AG10803 (cell line): ENCODE data around the gene SPATS1.
"Not testable (repeated sequence)": the region's sequence is repeated elsewhere in the genome, so short reads cannot be mapped to it uniquely, and the experiment has no call there.

ENCODE experiments used
- DNase-seq: peaks from one replicate; pipeline ENCODE4 v3.0.0; 2010; ENCODE audit warnings: low read depth
- H3K4me3 ChIP-seq: 2 replicates; pipeline ENCODE4 v1.5.1; 2011; ENCODE audit warnings: mild to moderate bottlenecking, low read length, control low read depth
- TF ChIP-seq, protein P1 (sequence below): conservative IDR thresholded peaks from 2 replicates; pipeline ENCODE4 v1.5.1; 2011; ENCODE audit warnings: mild to moderate bottlenecking, low read length, control low read depth, inconsistent platforms

SPATS1 gene

DNA sequence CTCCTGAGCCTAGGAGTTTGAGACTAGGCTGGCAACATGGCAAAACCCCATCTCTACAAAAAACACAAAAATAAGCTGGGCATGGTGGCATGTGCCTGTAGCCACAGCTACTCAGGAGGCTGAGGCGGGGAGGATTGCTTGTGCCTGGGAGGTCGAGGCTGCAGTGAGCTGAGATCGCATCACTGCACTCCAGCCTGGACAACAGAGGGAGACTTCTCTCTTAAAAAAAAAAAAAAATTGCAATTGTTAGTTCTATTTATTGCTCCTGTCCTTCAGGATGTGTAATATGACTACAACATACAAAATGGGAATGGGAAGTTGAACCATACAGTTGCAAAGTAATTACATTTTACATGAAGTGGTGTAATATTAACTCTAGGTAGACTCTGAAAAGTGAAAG is 21.2 kb upstream of the SPATS1 start:
- TF ChIP-seq, protein P1, sequence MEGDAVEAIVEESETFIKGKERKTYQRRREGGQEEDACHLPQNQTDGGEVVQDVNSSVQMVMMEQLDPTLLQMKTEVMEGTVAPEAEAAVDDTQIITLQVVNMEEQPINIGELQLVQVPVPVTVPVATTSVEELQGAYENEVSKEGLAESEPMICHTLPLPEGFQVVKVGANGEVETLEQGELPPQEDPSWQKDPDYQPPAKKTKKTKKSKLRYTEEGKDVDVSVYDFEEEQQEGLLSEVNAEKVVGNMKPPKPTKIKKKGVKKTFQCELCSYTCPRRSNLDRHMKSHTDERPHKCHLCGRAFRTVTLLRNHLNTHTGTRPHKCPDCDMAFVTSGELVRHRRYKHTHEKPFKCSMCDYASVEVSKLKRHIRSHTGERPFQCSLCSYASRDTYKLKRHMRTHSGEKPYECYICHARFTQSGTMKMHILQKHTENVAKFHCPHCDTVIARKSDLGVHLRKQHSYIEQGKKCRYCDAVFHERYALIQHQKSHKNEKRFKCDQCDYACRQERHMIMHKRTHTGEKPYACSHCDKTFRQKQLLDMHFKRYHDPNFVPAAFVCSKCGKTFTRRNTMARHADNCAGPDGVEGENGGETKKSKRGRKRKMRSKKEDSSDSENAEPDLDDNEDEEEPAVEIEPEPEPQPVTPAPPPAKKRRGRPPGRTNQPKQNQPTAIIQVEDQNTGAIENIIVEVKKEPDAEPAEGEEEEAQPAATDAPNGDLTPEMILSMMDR, result no peak
- no peak overlapping the region for H3K4me3 ChIP-seq
- no peak for DNase-seq

DNA sequence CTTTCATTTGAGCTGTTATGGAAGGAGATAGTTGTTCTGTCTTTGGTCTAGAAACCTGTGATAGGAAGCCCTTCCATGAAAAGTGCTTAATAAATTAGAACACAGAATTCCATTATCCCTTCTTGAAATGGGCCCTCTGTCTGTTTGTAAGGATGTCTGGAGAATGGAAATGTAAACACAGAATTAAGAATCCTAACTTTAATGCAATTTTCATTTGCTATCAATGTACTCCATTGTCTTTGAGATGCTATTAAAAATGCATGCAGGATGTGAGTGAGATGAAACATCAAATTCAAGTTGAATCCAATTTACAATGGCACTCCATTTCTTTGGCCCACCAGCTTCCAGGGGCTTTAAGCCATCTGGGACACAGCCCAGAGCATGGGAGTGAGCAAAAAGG is 15.4 kb upstream of the SPATS1 start:
- TF ChIP-seq, protein P1, result no peak
- no peak for DNase-seq
- no peak overlapping the region for H3K4me3 ChIP-seq

DNA sequence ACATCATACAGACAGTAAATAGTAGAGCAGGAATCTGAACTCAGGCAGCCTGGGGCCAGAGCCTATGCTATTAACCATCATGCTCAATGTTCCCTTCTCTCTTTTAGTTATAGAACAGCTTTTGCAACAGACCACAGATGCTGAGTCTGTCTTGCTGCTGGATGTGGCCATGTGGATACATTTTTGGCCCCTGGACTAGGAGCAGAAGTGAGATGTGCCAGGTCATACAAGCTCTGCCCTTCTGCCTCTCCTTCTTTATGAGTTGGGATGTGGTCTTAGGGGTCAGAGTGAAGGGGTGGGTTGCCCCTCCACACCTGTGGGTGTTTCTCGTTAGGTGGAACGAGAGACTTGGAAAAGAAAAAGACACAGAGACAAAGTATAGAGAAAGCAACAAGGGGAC is 14.7 kb upstream of the SPATS1 start:
- H3K4me3 ChIP-seq, result no peak overlapping the region
- no peak for DNase-seq
- TF ChIP-seq, protein P1, result no peak

DNA sequence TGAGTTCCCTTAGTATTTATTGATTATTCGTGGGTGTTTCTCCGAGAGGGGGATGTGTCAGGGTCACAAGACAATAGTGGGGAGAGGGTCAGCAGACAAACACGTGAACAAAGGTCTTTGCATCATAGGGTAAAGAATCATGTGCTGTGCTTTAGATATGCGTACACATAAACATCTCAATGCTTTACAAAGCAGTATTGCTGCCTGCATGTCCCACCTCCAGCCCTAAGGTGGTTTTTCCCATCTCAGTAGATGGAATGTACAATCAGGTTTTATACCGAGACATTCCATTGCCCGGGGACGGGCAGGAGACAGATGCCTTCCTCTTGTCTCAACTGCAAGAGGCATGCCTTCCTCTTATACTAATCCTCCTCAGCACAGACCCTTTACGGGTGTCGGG is 14.2 kb upstream of the SPATS1 start:
- DNase-seq, H3K4me3 ChIP-seq: not testable (repeated sequence)

DNA sequence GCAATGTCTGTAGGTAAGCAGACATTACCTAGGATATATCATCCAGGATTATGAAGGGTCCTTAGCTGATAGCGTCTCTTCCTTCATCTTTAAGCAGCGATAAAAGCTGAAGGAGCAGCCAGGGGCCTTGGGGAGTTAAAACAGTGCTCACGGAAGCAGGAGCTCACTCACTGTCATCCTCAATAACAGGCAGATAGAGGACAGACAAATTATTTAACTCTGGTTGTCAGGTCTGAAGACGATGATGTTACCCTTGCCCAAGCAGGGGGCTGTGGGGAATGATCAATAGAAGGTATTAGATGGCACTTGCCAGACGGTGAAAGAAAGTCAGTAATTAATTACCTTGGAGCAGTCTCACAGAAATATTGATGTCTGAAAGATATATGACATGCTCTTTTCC is 12.6 kb upstream of the SPATS1 start:
- no peak overlapping the region for H3K4me3 ChIP-seq
- DNase-seq, result no peak
- TF ChIP-seq, protein P1, result no peak

DNA sequence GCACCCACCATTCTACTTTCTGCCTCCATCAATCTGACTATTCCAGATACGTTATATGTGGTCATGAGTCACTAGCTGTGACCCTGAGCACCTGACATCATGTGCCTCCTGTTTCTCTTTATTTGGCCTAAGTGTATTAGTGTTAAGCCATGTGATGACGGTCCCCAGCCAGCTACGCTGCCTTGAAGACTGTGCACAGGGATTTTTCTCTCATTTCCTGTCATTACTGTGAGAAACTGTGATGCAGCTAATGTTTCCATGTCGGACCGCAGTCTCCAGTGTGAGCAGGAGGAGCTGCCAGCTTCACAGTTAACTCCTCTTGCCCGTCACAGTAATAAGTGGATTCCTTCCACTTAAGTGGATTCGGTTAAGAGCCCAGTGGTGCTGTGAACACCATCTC is 9.9 kb upstream of the SPATS1 start:
- TF ChIP-seq, protein P1, result no peak
- peak; percentile 21 for DNase-seq
- H3K4me3 ChIP-seq, result no peak overlapping the region

DNA sequence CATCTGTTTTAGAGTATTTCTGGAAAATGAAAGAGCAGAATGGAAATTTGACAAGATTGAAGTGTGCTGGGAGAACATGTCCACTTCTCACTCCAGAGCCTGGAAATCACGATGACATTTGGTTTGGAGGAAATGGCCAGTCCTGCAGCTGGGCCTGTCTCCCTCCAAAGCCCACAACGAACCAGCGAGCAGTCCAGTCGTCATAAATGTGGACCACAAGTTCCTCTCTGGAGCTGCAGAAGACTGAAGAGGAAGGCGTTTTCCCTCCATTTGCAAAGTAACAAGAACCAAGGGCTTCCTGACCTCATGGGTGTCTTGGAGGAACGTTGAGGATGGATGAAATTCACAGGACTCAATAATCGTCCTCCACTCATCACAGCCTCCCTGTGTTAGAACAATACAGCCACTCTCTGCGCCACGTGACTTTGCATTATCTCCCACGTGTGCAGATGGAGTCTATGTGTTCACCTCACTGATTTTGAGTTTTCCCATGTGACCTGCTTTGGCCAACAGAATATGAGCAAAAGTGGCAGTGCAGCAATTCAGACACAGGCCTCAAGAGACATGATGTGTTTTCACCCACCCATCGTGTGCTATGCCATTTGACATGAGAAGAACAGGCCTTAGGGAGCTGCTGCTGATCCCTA is 9.1 kb upstream of the SPATS1 start:
- TF ChIP-seq, protein P1, result no peak
- no peak for DNase-seq
- H3K4me3 ChIP-seq, result no peak overlapping the region

DNA sequence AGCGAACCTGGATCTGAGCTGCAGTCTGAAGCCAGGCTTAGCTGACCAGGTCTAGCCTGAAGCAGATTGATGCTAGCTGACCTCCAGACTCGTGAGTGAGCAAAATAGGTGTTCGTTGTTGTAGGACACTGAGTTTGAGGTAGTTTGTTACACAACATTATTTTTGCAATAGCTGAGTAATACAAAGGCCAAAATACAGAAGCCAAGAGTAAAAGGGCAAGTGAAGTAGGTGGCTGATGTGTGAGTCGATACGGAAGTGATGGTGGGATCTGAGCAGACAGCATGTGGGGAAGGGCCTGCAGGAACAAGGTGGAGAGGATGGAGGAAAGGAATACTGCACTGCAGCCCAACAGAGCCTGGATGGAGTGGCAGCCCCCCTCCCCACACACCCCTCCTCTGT is 8.5 kb upstream of the SPATS1 start:
- TF ChIP-seq, protein P1, result no peak
- no peak overlapping the region for H3K4me3 ChIP-seq
- DNase-seq, result no peak
